ENCODE data around the gene COG2. TPM values are rescaled to one million over a fixed set of nuclear protein-coding genes. Genes with fewer than 3 reads are reported as not detected.

The COG2 gene
- total RNA-seq, 4 donors from 2014 or later: 23.5 to 33.6 (median 26.0) TPM

- no peak for TF ChIP-seq POLR2AphosphoS5 (IDR thresholded peaks at IDR 0.05)
- TF ChIP-seq POLR2A (IDR thresholded peaks at IDR 0.05): no peak
- TF ChIP-seq EP300 (IDR thresholded peaks at IDR 0.05): no peak
- TF ChIP-seq CTCF (IDR thresholded peaks at IDR 0.05): no peak
- Histone ChIP-seq H3K9me3 (no peaks in the 10 kb centered on the region), H3K4me3 (no peak overlapping the region), H3K36me3 (no peaks in the 10 kb centered on the region), H3K4me1 (no peaks in the 10 kb centered on the region), H3K27ac (no peak overlapping the region), H3K27me3 (no peaks in the 10 kb centered on the region)
- no peak for ATAC-seq
- 83% methylated on average over 1 of the region's 8 CpGs; no CpG with 5 or more reads in 1 of the 2 donors for WGBS, 2 donors (ENCODE audit: low coverage in 1 of 2)
Observed at GRCh38 chr1:230703679-230704385, 61.6 kb downstream of the COG2 start.

- ATAC-seq: no peak
- H3K27me3 ChIP-seq: no peaks in the 10 kb centered on the region
- H3K36me3 ChIP-seq: no peaks in the 10 kb centered on the region
- no peaks in the 10 kb centered on the region for H3K4me1 ChIP-seq
- no peaks in the 10 kb centered on the region for H3K9me3 ChIP-seq
- no peak overlapping the region for H3K27ac ChIP-seq
- WGBS, 2 donors (ENCODE audit: low coverage in 1 of 2): 90 to 93% methylated on average over 7 of the region's 7 CpGs
- no peak for TF ChIP-seq POLR2A (IDR thresholded peaks at IDR 0.05)
- no peak for TF ChIP-seq EP300 (IDR thresholded peaks at IDR 0.05)
- no peak for TF ChIP-seq CTCF (IDR thresholded peaks at IDR 0.05)
- no peak for TF ChIP-seq POLR2AphosphoS5 (IDR thresholded peaks at IDR 0.05)
- H3K4me3 ChIP-seq: no peak overlapping the region
Observed at GRCh38 chr1:230704830-230705229, 62.5 kb downstream of the COG2 start.

- Histone ChIP-seq H3K4me3 (no peak overlapping the region), H3K27me3 (no peaks in the 10 kb centered on the region), H3K9me3 (no peaks in the 10 kb centered on the region), H3K27ac (no peak overlapping the region), H3K4me1 (no peaks in the 10 kb centered on the region), H3K36me3 (no peaks in the 10 kb centered on the region)
- no peak for ATAC-seq
- TF ChIP-seq POLR2A (IDR thresholded peaks at IDR 0.05) (no peak), CTCF (IDR thresholded peaks at IDR 0.05) (no peak), POLR2AphosphoS5 (IDR thresholded peaks at IDR 0.05) (no peak), EP300 (IDR thresholded peaks at IDR 0.05) (no peak)
- 93% methylated on average over 14 of the region's 18 CpGs; no CpG with 5 or more reads in 1 of the 2 donors for WGBS, 2 donors (ENCODE audit: low coverage in 1 of 2)
Observed at GRCh38 chr1:230705289-230706019, 63.2 kb downstream of the COG2 start.

DNA sequence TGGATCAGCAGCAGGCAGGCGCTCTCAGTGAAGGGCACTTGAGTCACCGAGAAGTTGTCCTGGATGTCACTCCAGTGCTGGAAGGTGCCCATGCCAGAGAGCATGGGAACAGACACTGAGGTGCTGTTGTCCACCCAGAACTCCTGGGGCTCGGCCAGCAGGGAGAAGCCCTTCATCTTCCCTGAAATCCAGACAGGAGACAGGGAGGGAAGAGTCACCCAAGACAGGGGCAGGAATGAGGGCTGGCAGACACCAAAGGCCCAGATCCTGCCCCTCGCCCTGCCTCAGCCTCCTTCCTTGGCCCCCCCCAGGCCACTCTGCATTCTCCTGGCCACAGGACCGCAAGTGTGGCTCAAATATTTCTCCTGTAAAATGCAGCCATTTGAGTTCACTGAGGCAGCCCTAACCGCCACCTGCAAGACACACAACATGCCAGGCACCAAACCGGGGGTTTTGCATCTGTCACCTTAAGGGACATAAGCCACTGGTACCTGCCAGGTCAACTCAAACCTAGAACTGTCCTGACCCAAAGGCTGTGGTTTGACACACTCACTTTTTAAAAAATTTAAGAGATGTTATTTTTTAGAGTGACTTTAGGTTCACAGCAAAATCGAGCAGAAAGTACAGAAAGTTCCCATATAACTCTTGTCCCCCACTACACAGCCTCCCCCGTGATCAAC lies 63.9 kb downstream of the COG2 start:
- no peak for ATAC-seq
- H3K4me3 ChIP-seq: no peak overlapping the region
- no peak overlapping the region for H3K27ac ChIP-seq
- 69 to 94% methylated on average over 5 of the region's 9 CpGs for WGBS, 2 donors (ENCODE audit: low coverage in 1 of 2)
- no peaks in the 10 kb centered on the region for H3K9me3 ChIP-seq
- no peaks in the 10 kb centered on the region for H3K4me1 ChIP-seq
- H3K27me3 ChIP-seq: no peaks in the 10 kb centered on the region
- H3K36me3 ChIP-seq: no peaks in the 10 kb centered on the region
- TF ChIP-seq CTCF (IDR thresholded peaks at IDR 0.05) (no peak), EP300 (IDR thresholded peaks at IDR 0.05) (no peak), POLR2AphosphoS5 (IDR thresholded peaks at IDR 0.05) (no peak)
